ENCODE results near the gene REL. TPM values are rescaled to one million over a fixed set of nuclear protein-coding genes. Genes with fewer than 3 reads are reported as not detected.
A peak's percentile ranks its signal among the peaks of the same experiment; 100 is the strongest.

REL gene
- total RNA-seq, 1 experiment from 2014 or later: 6.2 TPM

GRCh38 chr2:60853531-60853930 lies 27.8 kb upstream of the REL start:
- H3T11ph ChIP-seq (ENCODE audit: low read length): no peak overlapping the region
- H3K9me3 ChIP-seq (ENCODE audit: control insufficient read depth, low read depth, low read length): no peaks in the 10 kb centered on the region
- no peak overlapping the region for H2AFZ ChIP-seq (ENCODE audit: low read length)
- Mint-ChIP-seq H3K27ac (peak overlapping the region in 1 of 3 experiments; percentile 1; a peak in 1 of 7 replicates), H3K27me3 (ENCODE audit: low read depth) (peaks cover 23% of the 10 kb centered on the region), H3K4me1 (no peaks in the 10 kb centered on the region), H3K4me3 (no peak overlapping the region), H3K9me3 (no peaks in the 10 kb centered on the region), H3K36me3 (ENCODE audit: insufficient read depth in 1 of 3, low read depth in 3 of 3) (no peaks in the 10 kb centered on the region)
- no peaks in the 10 kb centered on the region for H3K79me2 ChIP-seq (ENCODE audit: insufficient read depth, low read length)
- no peak overlapping the region for H4K91ac ChIP-seq (ENCODE audit: insufficient read length, low read depth, low read length)
- no peak overlapping the region for H2BK20ac ChIP-seq (ENCODE audit: low read depth, low read length, poor library complexity, severe bottlenecking)
- no peak overlapping the region for H3K27ac ChIP-seq (ENCODE audit: insufficient read length, low read depth, low read length)
- TF ChIP-seq, protein P1, sequence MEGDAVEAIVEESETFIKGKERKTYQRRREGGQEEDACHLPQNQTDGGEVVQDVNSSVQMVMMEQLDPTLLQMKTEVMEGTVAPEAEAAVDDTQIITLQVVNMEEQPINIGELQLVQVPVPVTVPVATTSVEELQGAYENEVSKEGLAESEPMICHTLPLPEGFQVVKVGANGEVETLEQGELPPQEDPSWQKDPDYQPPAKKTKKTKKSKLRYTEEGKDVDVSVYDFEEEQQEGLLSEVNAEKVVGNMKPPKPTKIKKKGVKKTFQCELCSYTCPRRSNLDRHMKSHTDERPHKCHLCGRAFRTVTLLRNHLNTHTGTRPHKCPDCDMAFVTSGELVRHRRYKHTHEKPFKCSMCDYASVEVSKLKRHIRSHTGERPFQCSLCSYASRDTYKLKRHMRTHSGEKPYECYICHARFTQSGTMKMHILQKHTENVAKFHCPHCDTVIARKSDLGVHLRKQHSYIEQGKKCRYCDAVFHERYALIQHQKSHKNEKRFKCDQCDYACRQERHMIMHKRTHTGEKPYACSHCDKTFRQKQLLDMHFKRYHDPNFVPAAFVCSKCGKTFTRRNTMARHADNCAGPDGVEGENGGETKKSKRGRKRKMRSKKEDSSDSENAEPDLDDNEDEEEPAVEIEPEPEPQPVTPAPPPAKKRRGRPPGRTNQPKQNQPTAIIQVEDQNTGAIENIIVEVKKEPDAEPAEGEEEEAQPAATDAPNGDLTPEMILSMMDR (conservative IDR thresholded peaks at IDR 0.05): no peak
- no CpG with 5 or more reads among the region's 2 CpGs for WGBS (ENCODE audit: extremely low coverage, insufficient read length, low lambda C conversion rate)
- H4K20me1 ChIP-seq (ENCODE audit: control insufficient read depth, insufficient read depth, insufficient read length): no peaks in the 10 kb centered on the region
- no peak overlapping the region for H2AK5ac ChIP-seq (ENCODE audit: insufficient read length, low read length)
- no peaks in the 10 kb centered on the region for H3K23me2 ChIP-seq (ENCODE audit: insufficient read length, low read depth, low read length, poor library complexity, severe bottlenecking)
- DNase-seq: no peak
- H2BK15ac ChIP-seq (ENCODE audit: low read depth, low read length): no peak overlapping the region
- H2BK120ac ChIP-seq (ENCODE audit: low read depth, low read length, poor library complexity, severe bottlenecking): no peak overlapping the region
- H3K9ac ChIP-seq (ENCODE audit: extremely low read depth, insufficient read length, low read length): no peak overlapping the region
- no peak overlapping the region for H3K23ac ChIP-seq (ENCODE audit: insufficient read length, low read depth, low read length)
- H3K4ac ChIP-seq (ENCODE audit: low read depth, low read length): no peak overlapping the region
- no peaks in the 10 kb centered on the region for H3K4me1 ChIP-seq (ENCODE audit: insufficient read depth, low read length)
- H2BK12ac ChIP-seq (ENCODE audit: insufficient read length, low read depth, low read length): no peak overlapping the region
- H3K18ac ChIP-seq (ENCODE audit: insufficient read length, low read depth, low read length): no peak overlapping the region
- no peaks in the 10 kb centered on the region for H3K79me1 ChIP-seq (ENCODE audit: insufficient read depth, low read depth, low read length, poor library complexity, severe bottlenecking)
- H3K56ac ChIP-seq (ENCODE audit: insufficient read length, low read depth, low read length): no peak overlapping the region
- no peak overlapping the region for H2BK5ac ChIP-seq (ENCODE audit: insufficient read length, low read length)
- no peak overlapping the region for H4K5ac ChIP-seq (ENCODE audit: insufficient read length, low read depth, low read length)
- no peak overlapping the region for H3K14ac ChIP-seq (ENCODE audit: insufficient read depth, low read length)
- H3K4me2 ChIP-seq (ENCODE audit: insufficient read depth, insufficient read length, low read length): no peak overlapping the region
- no peaks in the 10 kb centered on the region for H3K27me3 ChIP-seq (ENCODE audit: insufficient read depth, low read length)
- no peak overlapping the region for H4K8ac ChIP-seq (replicated peaks; ENCODE audit: insufficient read length, low read depth, low read length)
